Measurements from ENCODE around the gene HSDL2. TPM values are rescaled to one million over a fixed set of nuclear protein-coding genes. Genes with fewer than 3 reads are reported as not detected.
"Not testable (repeated sequence)": the region's sequence is repeated elsewhere in the genome, so short reads cannot be mapped to it uniquely, and the experiment has no call there.

Gene HSDL2
- total RNA-seq, 8 experiments from 2014 or later, result 17.3 to 58.8 (median 30.7) TPM

GRCh38 chr9:112502175-112502946 is 122.5 kb downstream of the HSDL2 start:
- in situ Hi-C loops (cut with MboI; ENCODE audit: low pct_unique_long_range_greater_than_20kb in 2 of 9, low sequenced_read_pairs in 9 of 9, unreplicated experiment in 9 of 9), result no loop called here
- 40 to 100% (median 89%) methylated on average over 1 to 3 of the region's 3 CpGs; no CpG with 5 or more reads in 1 of the 10 experiments for WGBS, 10 experiments
- no peak for ATAC-seq (replicated peaks in 6 of 8)
- Histone ChIP-seq H3K27ac (no peak overlapping the region), H3K4me3 (no peak overlapping the region), H3K4me1 (replicated peaks in 1 of 2) (no peaks in the 10 kb centered on the region)

- no peak for ATAC-seq (replicated peaks in 6 of 8)
- in situ Hi-C loops (cut with MboI; ENCODE audit: low pct_unique_long_range_greater_than_20kb in 2 of 9, low sequenced_read_pairs in 9 of 9, unreplicated experiment in 9 of 9), result no loop called here
- no peak overlapping the region for H3K27ac ChIP-seq
- no peaks in the 10 kb centered on the region for H3K4me1 ChIP-seq (replicated peaks in 1 of 2)
- no peak overlapping the region for H3K4me3 ChIP-seq
- 80 to 100% (median 96%) methylated on average over 1 to 5 of the region's 5 CpGs for WGBS, 10 experiments
Observed at GRCh38 chr9:112503170-112503569, 123.3 kb downstream of the HSDL2 start.

GRCh38 chr9:112505086-112505485 is 125.2 kb downstream of the HSDL2 start:
- H3K4me3 ChIP-seq, result no peak overlapping the region
- no peaks in the 10 kb centered on the region for H3K4me1 ChIP-seq (replicated peaks in 1 of 2)
- in situ Hi-C loops (cut with MboI; ENCODE audit: low pct_unique_long_range_greater_than_20kb in 2 of 9, low sequenced_read_pairs in 9 of 9, unreplicated experiment in 9 of 9), result no loop called here
- 53 to 100% (median 93%) methylated on average over 1 to 4 of the region's 4 CpGs for WGBS, 10 experiments
- H3K27ac ChIP-seq, result no peak overlapping the region
- ATAC-seq (replicated peaks in 6 of 8), result no peak

GRCh38 chr9:112505607-112506006 is 125.7 kb downstream of the HSDL2 start:
- in situ Hi-C loops (cut with MboI; ENCODE audit: low pct_unique_long_range_greater_than_20kb in 2 of 9, low sequenced_read_pairs in 9 of 9, unreplicated experiment in 9 of 9), result no loop called here
- Histone ChIP-seq H3K4me1 (replicated peaks in 1 of 2) (no peaks in the 10 kb centered on the region), H3K27ac (no peak overlapping the region), H3K4me3 (no peak overlapping the region)
- ATAC-seq (replicated peaks in 6 of 8), result no peak
- whole genome bisulfite sequencing, 10 experiments, result 50 to 100% (median 86%) methylated on average over 1 to 4 of the region's 4 CpGs

GRCh38 chr9:112506571-112506970 is 126.7 kb downstream of the HSDL2 start:
- no peak overlapping the region for H3K4me3 ChIP-seq
- H3K27ac ChIP-seq, result no peak overlapping the region
- H3K4me1 ChIP-seq (replicated peaks in 1 of 2), result no peaks in the 10 kb centered on the region
- no peak for ATAC-seq (replicated peaks in 6 of 8)
- in situ Hi-C loops (cut with MboI; ENCODE audit: low pct_unique_long_range_greater_than_20kb in 2 of 9, low sequenced_read_pairs in 9 of 9, unreplicated experiment in 9 of 9), result no loop called here
- 54 to 100% (median 87%) methylated on average over 1 to 2 of the region's 2 CpGs; no CpG with 5 or more reads in 3 of the 10 experiments for WGBS, 10 experiments

- in situ Hi-C loops (cut with MboI; ENCODE audit: low pct_unique_long_range_greater_than_20kb in 2 of 9, low sequenced_read_pairs in 9 of 9, unreplicated experiment in 9 of 9), result no loop called here
- WGBS, 10 experiments, result 67 to 100% (median 87%) methylated on average over 1 to 2 of the region's 2 CpGs; no CpG with 5 or more reads in 2 of the 10 experiments
Observed at GRCh38 chr9:112507001-112507680, 127.2 kb downstream of the HSDL2 start.

GRCh38 chr9:112508377-112508776 is 128.5 kb downstream of the HSDL2 start:
- peak in 5 of 8 experiments; percentile 13 to 88 (median 73) for ATAC-seq (replicated peaks in 6 of 8)
- 0 to 100% (median 79%) methylated on average over 1 to 2 of the region's 2 CpGs for WGBS, 10 experiments

More at GRCh38 chr9:112507001-112507680, 127.2 kb downstream of the HSDL2 start:
- H3K4me3 ChIP-seq, result no peak overlapping the region
- ATAC-seq (replicated peaks in 6 of 8), result no peak
- no peak overlapping the region for H3K27ac ChIP-seq
- H3K4me1 ChIP-seq (replicated peaks in 1 of 2), result no peaks in the 10 kb centered on the region

GRCh38 chr9:112512377-112512776 is 132.5 kb downstream of the HSDL2 start:
- H3K4me1 ChIP-seq (replicated peaks in 1 of 2); H3K27ac ChIP-seq; in situ Hi-C loops (cut with MboI; ENCODE audit: low pct_unique_long_range_greater_than_20kb in 2 of 9, low sequenced_read_pairs in 9 of 9, unreplicated experiment in 9 of 9); ATAC-seq (replicated peaks in 6 of 8); H3K4me3 ChIP-seq: not testable (repeated sequence)
- 60 to 83% (median 82%) methylated on average over 1 to 3 of the region's 4 CpGs; no CpG with 5 or more reads in 5 of the 10 experiments for WGBS, 10 experiments

More at GRCh38 chr9:112508377-112508776, 128.5 kb downstream of the HSDL2 start:
- H3K4me1 ChIP-seq (replicated peaks in 1 of 2), result no peaks in the 10 kb centered on the region
- in situ Hi-C loops (cut with MboI; ENCODE audit: low pct_unique_long_range_greater_than_20kb in 2 of 9, low sequenced_read_pairs in 9 of 9, unreplicated experiment in 9 of 9), result no loop called here
- H3K4me3 ChIP-seq, result no peak overlapping the region
- no peak overlapping the region for H3K27ac ChIP-seq

GRCh38 chr9:112516769-112517168 is 136.9 kb downstream of the HSDL2 start:
- H3K4me3 ChIP-seq, result no peak overlapping the region
- peaks cover 0 to 2% of the 10 kb centered on the region in 2 donors for H3K4me1 ChIP-seq (replicated peaks in 1 of 2)
- in situ Hi-C loops (cut with MboI; ENCODE audit: low pct_unique_long_range_greater_than_20kb in 2 of 9, low sequenced_read_pairs in 9 of 9, unreplicated experiment in 9 of 9), result no loop called here
- no peak for ATAC-seq (replicated peaks in 6 of 8)
- WGBS, 10 experiments, result 40 to 100% (median 95%) methylated on average over 1 to 2 of the region's 2 CpGs; no CpG with 5 or more reads in 2 of the 10 experiments
- H3K27ac ChIP-seq, result no peak overlapping the region

- WGBS, 10 experiments, result 85 to 100% (median 100%) methylated on average over 1 of the region's 1 CpG; no CpG with 5 or more reads in 1 of the 10 experiments
- no peak for ATAC-seq (replicated peaks in 6 of 8)
- in situ Hi-C loops (cut with MboI; ENCODE audit: low pct_unique_long_range_greater_than_20kb in 2 of 9, low sequenced_read_pairs in 9 of 9, unreplicated experiment in 9 of 9), result no loop called here
- H3K4me1 ChIP-seq (replicated peaks in 1 of 2), result peaks cover 0 to 2% of the 10 kb centered on the region in 2 donors
- H3K27ac ChIP-seq, result no peak overlapping the region
- no peak overlapping the region for H3K4me3 ChIP-seq
Observed at GRCh38 chr9:112520069-112520468, 140.2 kb downstream of the HSDL2 start.

- WGBS, 10 experiments, result 15 to 100% (median 71%) methylated on average over 1 to 3 of the region's 3 CpGs
- H3K4me1 ChIP-seq (replicated peaks in 1 of 2), result peaks cover 0 to 2% of the 10 kb centered on the region in 2 donors
- H3K4me3 ChIP-seq, result no peak overlapping the region
- no peak overlapping the region for H3K27ac ChIP-seq
- in situ Hi-C loops (cut with MboI; ENCODE audit: low pct_unique_long_range_greater_than_20kb in 2 of 9, low sequenced_read_pairs in 9 of 9, unreplicated experiment in 9 of 9), result no loop called here
- no peak for ATAC-seq (replicated peaks in 6 of 8)
Observed at GRCh38 chr9:112520656-112521055, 140.7 kb downstream of the HSDL2 start.

Measured in motor neuron (in vitro differentiated cells).